ENCODE results near the gene SLIT1. TPM values are rescaled to one million over a fixed set of nuclear protein-coding genes. Genes with fewer than 3 reads are reported as not detected.
A peak's percentile ranks its signal among the peaks of the same experiment; 100 is the strongest.

Gene SLIT1
- total RNA-seq, 1 donor = not detected

GRCh38 chr10:97188261-97188711 is 2.5 kb upstream of the SLIT1 start:
- Histone ChIP-seq H3K4me1 (ENCODE audit: insufficient read depth, low read length) (no peaks in the 10 kb centered on the region), H3K36me3 (ENCODE audit: insufficient read depth, low read length) (no peaks in the 10 kb centered on the region), H3K27ac (ENCODE audit: low read depth, low read length) (no peak overlapping the region), H2AFZ (ENCODE audit: low read length) (no peak overlapping the region), H3K27me3 (ENCODE audit: insufficient read depth, low read length) (peaks cover 44% of the 10 kb centered on the region), H3K9me3 (ENCODE audit: low read depth, low read length) (no peaks in the 10 kb centered on the region), H3K4me3 (ENCODE audit: insufficient read depth, low read length) (no peak overlapping the region), H4K20me1 (ENCODE audit: insufficient read depth, low read length) (no peaks in the 10 kb centered on the region), H3K79me2 (ENCODE audit: insufficient read depth, low read length) (no peaks in the 10 kb centered on the region), H3K4me2 (ENCODE audit: insufficient read depth, low read length) (no peak overlapping the region)
- DNase-seq (ENCODE audit: insufficient read length, low spot score, missing footprints) = no peak
- no peak for TF ChIP-seq CTCF (IDR thresholded peaks at IDR 0.05; ENCODE audit: extremely low read depth, low read depth, low read length)

- no peaks in the 10 kb centered on the region for H4K20me1 ChIP-seq (ENCODE audit: insufficient read depth, low read length)
- H3K4me3 ChIP-seq (ENCODE audit: insufficient read depth, low read length) = no peak overlapping the region
- H3K27ac ChIP-seq (ENCODE audit: low read depth, low read length) = no peak overlapping the region
- peak; percentile 36 for DNase-seq (ENCODE audit: insufficient read length, low spot score, missing footprints)
- no peaks in the 10 kb centered on the region for H3K9me3 ChIP-seq (ENCODE audit: low read depth, low read length)
- no peak overlapping the region for H2AFZ ChIP-seq (ENCODE audit: low read length)
- no peak overlapping the region for H3K4me2 ChIP-seq (ENCODE audit: insufficient read depth, low read length)
- no peaks in the 10 kb centered on the region for H3K36me3 ChIP-seq (ENCODE audit: insufficient read depth, low read length)
- peaks cover 40% of the 10 kb centered on the region for H3K27me3 ChIP-seq (ENCODE audit: insufficient read depth, low read length)
- H3K4me1 ChIP-seq (ENCODE audit: insufficient read depth, low read length) = no peaks in the 10 kb centered on the region
- H3K79me2 ChIP-seq (ENCODE audit: insufficient read depth, low read length) = no peaks in the 10 kb centered on the region
- TF ChIP-seq CTCF (IDR thresholded peaks at IDR 0.05; ENCODE audit: extremely low read depth, low read depth, low read length) = no peak
These were observed 1.2 kb upstream of the SLIT1 start for GRCh38 chr10:97186911-97187310.

- TF ChIP-seq CTCF (IDR thresholded peaks at IDR 0.05; ENCODE audit: extremely low read depth, low read depth, low read length) = no peak
- no peak overlapping the region for H3K4me3 ChIP-seq (ENCODE audit: insufficient read depth, low read length)
- peaks cover 45% of the 10 kb centered on the region for H3K27me3 ChIP-seq (ENCODE audit: insufficient read depth, low read length)
- no peak overlapping the region for H3K27ac ChIP-seq (ENCODE audit: low read depth, low read length)
- H3K4me1 ChIP-seq (ENCODE audit: insufficient read depth, low read length) = no peaks in the 10 kb centered on the region
- DNase-seq (ENCODE audit: insufficient read length, low spot score, missing footprints) = peak; percentile 65
- H3K79me2 ChIP-seq (ENCODE audit: insufficient read depth, low read length) = no peaks in the 10 kb centered on the region
- no peak overlapping the region for H3K4me2 ChIP-seq (ENCODE audit: insufficient read depth, low read length)
- H4K20me1 ChIP-seq (ENCODE audit: insufficient read depth, low read length) = no peaks in the 10 kb centered on the region
- no peak overlapping the region for H2AFZ ChIP-seq (ENCODE audit: low read length)
- H3K36me3 ChIP-seq (ENCODE audit: insufficient read depth, low read length) = no peaks in the 10 kb centered on the region
- no peaks in the 10 kb centered on the region for H3K9me3 ChIP-seq (ENCODE audit: low read depth, low read length)
These were observed 811 bp downstream of the SLIT1 start for GRCh38 chr10:97184971-97185325.

GRCh38 chr10:97183314-97183713 is 2.4 kb downstream of the SLIT1 start:
- no peak for DNase-seq (ENCODE audit: insufficient read length, low spot score, missing footprints)
- Histone ChIP-seq H3K36me3 (ENCODE audit: insufficient read depth, low read length) (no peaks in the 10 kb centered on the region), H3K4me2 (ENCODE audit: insufficient read depth, low read length) (no peak overlapping the region), H4K20me1 (ENCODE audit: insufficient read depth, low read length) (no peaks in the 10 kb centered on the region), H3K27me3 (ENCODE audit: insufficient read depth, low read length) (peaks cover 42% of the 10 kb centered on the region), H3K4me1 (ENCODE audit: insufficient read depth, low read length) (no peaks in the 10 kb centered on the region), H3K27ac (ENCODE audit: low read depth, low read length) (no peak overlapping the region), H3K79me2 (ENCODE audit: insufficient read depth, low read length) (no peaks in the 10 kb centered on the region), H3K9me3 (ENCODE audit: low read depth, low read length) (no peaks in the 10 kb centered on the region), H3K4me3 (ENCODE audit: insufficient read depth, low read length) (no peak overlapping the region), H2AFZ (ENCODE audit: low read length) (no peak overlapping the region)
- TF ChIP-seq CTCF (IDR thresholded peaks at IDR 0.05; ENCODE audit: extremely low read depth, low read depth, low read length) = no peak

Data from osteoblast (primary cell).